Fibroblast of the aortic adventitia (primary cell): Measurements from ENCODE around the gene OPRM1. TPM values are rescaled to one million over a fixed set of nuclear protein-coding genes. Genes with fewer than 3 reads are reported as not detected.

Source experiments
- DNase-seq: peaks from one replicate; pipeline ENCODE4 v3.0.0-alpha.2; 2010; ENCODE audit warnings: low read depth
- H3K4me3 ChIP-seq: 2 replicates; pipeline ENCODE4 v1.5.1; 2011; ENCODE audit warnings: low read depth, mild to moderate bottlenecking, control low read depth, low read length, moderate library complexity
- CTCF ChIP-seq: IDR thresholded peaks from 2 replicates; pipeline ENCODE4 v1.5.1; 2011; ENCODE audit warnings: mild to moderate bottlenecking, low read length, control low read depth, inconsistent platforms; ENCODE audit not compliant: insufficient read depth
- total RNA-seq: library from RNA; depleted of rRNA; stranded (reverse); fragments of >200 nt; gene quantifications from 2 replicates; pipeline ENCODE4 v1.2.3, GENCODE V29; 2012; ENCODE audit warnings: low replicate concordance

The OPRM1 gene
- total RNA-seq, 1 donor = not detected

- no peak for TF ChIP-seq CTCF
- no peak overlapping the region for H3K4me3 ChIP-seq
- DNase-seq = no peak
These were observed 246.8 kb downstream of the OPRM1 start for GRCh38 chr6:154285826-154286225.

- no peak overlapping the region for H3K4me3 ChIP-seq
- no peak for DNase-seq
- no peak for TF ChIP-seq CTCF
These were observed 250.9 kb downstream of the OPRM1 start for GRCh38 chr6:154289818-154290508.

GRCh38 chr6:154292066-154292465, 253.0 kb downstream of the OPRM1 start:
- no peak overlapping the region for H3K4me3 ChIP-seq

GRCh38 chr6:154292855-154293519, 253.9 kb downstream of the OPRM1 start:
- H3K4me3 ChIP-seq = no peak overlapping the region
- no peak for TF ChIP-seq CTCF
- peak; percentile 56 for DNase-seq

More at GRCh38 chr6:154292066-154292465, 253.0 kb downstream of the OPRM1 start:
- DNase-seq = no peak
- no peak for TF ChIP-seq CTCF

DNA sequence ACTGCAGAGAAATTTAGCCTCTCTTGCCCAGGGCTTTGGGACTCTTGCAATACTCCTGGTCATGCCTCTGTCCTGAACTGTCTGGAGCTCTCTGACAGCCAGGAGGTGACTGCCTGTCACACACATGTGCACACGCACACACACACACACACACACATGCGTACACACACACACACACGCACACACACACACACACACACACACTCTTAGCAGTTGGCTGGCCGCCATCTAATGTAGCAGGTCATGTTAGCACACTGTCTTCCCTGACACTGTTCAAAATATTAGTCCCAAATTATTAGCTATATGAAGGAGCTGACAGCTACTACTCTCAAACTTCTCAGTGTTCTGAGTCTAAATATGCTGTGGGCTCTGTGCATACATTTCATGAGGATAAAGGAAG, 256.7 kb downstream of the OPRM1 start:
- no peak overlapping the region for H3K4me3 ChIP-seq
- no peak for DNase-seq
- TF ChIP-seq CTCF = no peak
